T-helper 1 cell treated with Interleukin-12 subunit alpha and Interleukin-12 subunit beta and Interleukin-4 antibody, amounts not matched to agents 30 μg/mL and 1 μg/mL, for 36 hours (primary cell): ENCODE results near the gene SYNCRIP.
A peak's percentile ranks its signal among the peaks of the same experiment; 100 is the strongest.

ENCODE experiments used
- H3K27ac Mint-ChIP-seq: one replicate; pipeline ENCODE4 v1.8.0; 2021; ENCODE audit warnings: mild to moderate bottlenecking, mixed read lengths
- H3K27me3 Mint-ChIP-seq: one replicate; pipeline ENCODE4 v1.8.0; 2021; ENCODE audit warnings: low read depth, mixed read lengths
- H3K36me3 Mint-ChIP-seq: one replicate; pipeline ENCODE4 v1.8.0; 2021; ENCODE audit warnings: low read depth, mixed read lengths
- H3K4me1 Mint-ChIP-seq: one replicate; pipeline ENCODE4 v1.8.0; 2021; ENCODE audit warnings: low read depth, mixed read lengths
- H3K4me3 Mint-ChIP-seq: one replicate; pipeline ENCODE4 v1.8.0; 2021; ENCODE audit warnings: mild to moderate bottlenecking, moderate library complexity, mixed read lengths
- H3K9me3 Mint-ChIP-seq: one replicate; pipeline ENCODE4 v1.8.0; 2021; ENCODE audit warnings: mixed read lengths

Gene SYNCRIP

GRCh38 chr6:85675030-85675819 is 32.5 kb upstream of the SYNCRIP start:
- no peaks in the 10 kb centered on the region for H3K9me3 Mint-ChIP-seq
- H3K27me3 Mint-ChIP-seq, result no peaks in the 10 kb centered on the region
- peaks cover 64% of the 10 kb centered on the region for H3K4me1 Mint-ChIP-seq
- H3K36me3 Mint-ChIP-seq, result peaks cover 57% of the 10 kb centered on the region
- peak overlapping the region; percentile 94 for H3K4me3 Mint-ChIP-seq
- no peak overlapping the region for H3K27ac Mint-ChIP-seq

- Mint-ChIP-seq H3K27ac (no peak overlapping the region), H3K27me3 (no peaks in the 10 kb centered on the region), H3K36me3 (peaks cover 62% of the 10 kb centered on the region), H3K4me3 (peak overlapping the region; percentile 35), H3K4me1 (peaks cover 65% of the 10 kb centered on the region), H3K9me3 (no peaks in the 10 kb centered on the region)
Measured at GRCh38 chr6:85674604-85675003, 31.9 kb upstream of the SYNCRIP start.

DNA sequence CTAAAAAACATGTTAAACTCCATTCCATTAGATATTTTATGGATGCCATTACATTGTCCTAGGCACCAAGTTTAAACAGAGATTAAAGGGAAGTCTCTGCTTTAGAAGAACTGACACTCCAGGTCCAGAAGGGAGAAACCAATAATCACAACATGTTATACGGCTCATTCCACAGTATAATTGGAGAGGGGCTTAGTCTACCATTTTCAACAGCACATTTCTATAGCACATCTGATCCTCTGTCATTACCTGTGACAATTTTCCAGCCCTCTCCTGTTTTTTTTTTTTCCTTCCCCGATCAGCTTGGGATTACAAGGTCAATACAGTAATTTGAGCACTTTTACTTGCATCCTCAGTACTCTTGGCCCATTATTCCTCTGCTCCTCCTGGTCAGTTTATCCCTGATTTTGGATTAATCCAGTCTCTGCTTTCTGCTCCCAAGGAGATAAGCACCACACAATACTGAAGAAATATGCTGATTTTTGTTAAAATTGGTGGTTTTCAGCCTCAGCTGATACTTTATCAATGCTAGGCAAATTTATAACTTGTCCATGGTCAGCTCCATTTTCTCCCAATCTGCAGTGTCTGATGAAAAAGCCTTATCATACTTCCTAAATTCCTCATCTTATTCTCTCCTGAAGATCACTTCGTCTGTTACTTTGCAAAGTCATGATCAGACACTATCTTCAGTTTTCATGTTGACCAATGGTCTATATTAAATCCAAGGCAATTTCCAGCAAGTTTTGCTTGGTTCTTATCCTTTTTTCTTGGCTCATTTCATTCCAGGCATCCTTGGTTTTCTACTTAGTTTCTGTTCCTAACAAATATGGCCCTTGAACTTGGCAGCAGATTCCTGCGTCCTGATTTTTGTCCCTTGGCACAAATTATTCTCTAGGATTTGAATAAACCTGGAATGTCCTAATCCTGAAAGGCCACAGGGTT is 30.8 kb upstream of the SYNCRIP start:
- H3K27me3 Mint-ChIP-seq, result no peaks in the 10 kb centered on the region
- peaks cover 70% of the 10 kb centered on the region for H3K4me1 Mint-ChIP-seq
- H3K27ac Mint-ChIP-seq, result peak overlapping the region; percentile 41
- no peaks in the 10 kb centered on the region for H3K9me3 Mint-ChIP-seq
- H3K4me3 Mint-ChIP-seq, result no peak overlapping the region
- H3K36me3 Mint-ChIP-seq, result peaks cover 62% of the 10 kb centered on the region

GRCh38 chr6:85672623-85673022 is 29.9 kb upstream of the SYNCRIP start:
- Mint-ChIP-seq H3K27me3 (no peaks in the 10 kb centered on the region), H3K36me3 (peaks cover 54% of the 10 kb centered on the region), H3K4me3 (no peak overlapping the region), H3K27ac (peak overlapping the region; percentile 41), H3K4me1 (peaks cover 72% of the 10 kb centered on the region), H3K9me3 (no peaks in the 10 kb centered on the region)

DNA sequence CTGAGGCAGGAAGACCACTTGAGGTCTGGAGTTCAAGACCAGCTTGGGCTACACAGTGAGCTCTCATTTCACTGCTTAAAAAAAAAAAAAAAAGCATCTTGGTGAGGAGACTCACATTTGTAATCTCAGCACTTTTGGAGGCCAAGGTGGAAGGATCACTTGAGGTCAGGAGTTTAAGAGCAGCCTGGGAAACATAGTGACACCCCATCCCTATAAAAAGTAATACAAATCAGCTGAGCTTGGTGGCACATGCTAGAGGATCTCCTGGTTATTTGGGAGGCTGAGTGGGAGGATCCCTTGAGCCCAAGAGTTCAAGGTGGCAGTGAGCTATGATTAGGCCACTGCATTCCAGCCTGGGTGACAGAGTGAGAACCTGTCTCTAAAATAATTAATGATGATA is 29.4 kb upstream of the SYNCRIP start:
- Mint-ChIP-seq H3K4me1 (peaks cover 69% of the 10 kb centered on the region), H3K27me3 (no peaks in the 10 kb centered on the region), H3K9me3 (no peaks in the 10 kb centered on the region), H3K36me3 (peaks cover 48% of the 10 kb centered on the region), H3K4me3 (no peak overlapping the region), H3K27ac (no peak overlapping the region)

DNA sequence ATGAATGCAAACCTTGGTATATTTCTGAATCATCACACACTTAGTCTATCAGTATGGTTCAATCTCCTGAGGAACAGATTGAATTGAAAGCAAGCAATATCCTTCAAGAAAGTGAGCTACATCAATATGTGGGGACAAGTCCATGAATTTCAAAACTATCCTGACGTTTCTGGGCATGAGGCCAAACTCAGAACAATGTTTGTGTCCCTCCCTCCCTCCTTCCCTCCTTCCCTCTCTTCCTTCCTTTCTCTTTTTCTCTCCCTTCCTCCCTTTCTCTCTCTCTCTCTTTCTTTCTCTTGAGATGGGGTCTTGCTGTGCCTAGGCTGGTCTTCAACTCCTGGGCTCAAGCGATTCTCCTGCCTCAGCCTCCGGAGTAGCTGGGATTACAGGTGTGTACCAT is 27.9 kb upstream of the SYNCRIP start:
- Mint-ChIP-seq H3K27me3 (no peaks in the 10 kb centered on the region), H3K36me3 (peaks cover 40% of the 10 kb centered on the region), H3K4me3 (peak overlapping the region; percentile 48), H3K9me3 (no peaks in the 10 kb centered on the region), H3K4me1 (peaks cover 56% of the 10 kb centered on the region), H3K27ac (peak overlapping the region; percentile 95)

- H3K4me1 Mint-ChIP-seq, result peaks cover 48% of the 10 kb centered on the region
- peak overlapping the region; percentile 74 for H3K4me3 Mint-ChIP-seq
- H3K9me3 Mint-ChIP-seq, result no peaks in the 10 kb centered on the region
- peak overlapping the region; percentile 95 for H3K27ac Mint-ChIP-seq
- peaks cover 35% of the 10 kb centered on the region for H3K36me3 Mint-ChIP-seq
- H3K27me3 Mint-ChIP-seq, result no peaks in the 10 kb centered on the region
Measured at GRCh38 chr6:85669735-85670194, 27.1 kb upstream of the SYNCRIP start.

DNA sequence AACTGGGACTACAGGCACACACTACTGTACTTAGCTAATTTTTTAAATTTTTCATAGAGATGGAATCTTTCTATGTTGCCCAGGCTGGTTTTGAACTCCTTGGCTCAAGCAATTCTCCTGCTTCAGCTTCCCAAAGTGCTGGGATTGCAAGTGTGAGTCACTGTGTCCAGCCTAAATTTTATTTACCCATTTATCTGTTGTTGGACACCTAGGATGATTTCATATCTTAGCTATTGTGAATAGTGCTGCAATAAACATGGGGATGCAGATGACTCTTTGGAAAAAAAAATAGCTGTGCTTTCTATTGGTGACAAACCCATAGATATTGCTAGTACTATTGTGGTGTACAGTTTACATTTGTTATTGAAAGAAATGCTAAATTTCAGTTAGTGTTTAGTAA is 19.6 kb upstream of the SYNCRIP start:
- Mint-ChIP-seq H3K27me3 (peaks cover 3% of the 10 kb centered on the region), H3K4me1 (no peaks in the 10 kb centered on the region), H3K9me3 (peaks cover 4% of the 10 kb centered on the region), H3K36me3 (peaks cover 15% of the 10 kb centered on the region), H3K27ac (no peak overlapping the region), H3K4me3 (no peak overlapping the region)

DNA sequence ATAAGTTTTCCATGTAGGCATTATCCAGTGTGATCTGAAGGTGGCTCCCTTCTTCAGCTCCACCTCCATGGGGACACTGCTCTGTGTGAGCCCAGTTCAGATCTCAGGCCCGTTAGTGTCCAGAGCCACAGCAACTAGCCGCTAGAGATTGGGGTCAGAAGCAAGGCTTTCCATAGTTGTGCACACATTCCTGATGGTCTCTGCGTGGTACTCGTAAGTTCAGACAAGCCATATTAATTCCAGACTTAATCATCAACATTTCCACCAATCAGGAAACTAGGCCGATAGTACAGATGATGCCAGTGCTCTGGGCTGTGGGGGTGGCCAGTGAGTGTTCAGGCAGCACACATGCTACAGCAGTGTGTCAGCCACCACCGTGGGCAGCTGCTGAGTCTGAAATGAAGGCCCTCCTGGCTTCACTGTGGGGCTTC is 17.5 kb upstream of the SYNCRIP start:
- H3K4me3 Mint-ChIP-seq, result no peak overlapping the region
- H3K9me3 Mint-ChIP-seq, result peaks cover 4% of the 10 kb centered on the region
- H3K36me3 Mint-ChIP-seq, result peaks cover 10% of the 10 kb centered on the region
- no peaks in the 10 kb centered on the region for H3K4me1 Mint-ChIP-seq
- H3K27ac Mint-ChIP-seq, result no peak overlapping the region
- peaks cover 3% of the 10 kb centered on the region for H3K27me3 Mint-ChIP-seq

DNA sequence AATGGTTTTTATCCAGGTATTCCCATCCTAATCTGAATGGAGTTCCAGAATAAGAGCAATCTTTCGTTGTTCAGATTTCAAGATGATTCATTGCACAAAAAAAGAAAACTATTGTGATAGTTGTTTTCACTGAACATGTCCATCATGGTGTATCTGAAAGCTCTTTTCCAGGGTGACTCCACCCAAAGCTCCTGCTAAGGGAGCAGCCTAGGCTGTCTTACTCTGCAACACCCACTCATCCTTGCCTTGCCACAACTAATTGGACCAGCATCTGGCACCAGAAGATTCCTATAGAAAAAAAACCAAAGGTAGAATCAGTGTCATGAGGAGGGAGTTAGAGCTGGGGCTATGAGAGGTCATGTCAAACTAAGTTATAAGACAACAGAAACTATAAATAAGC is 7.9 kb upstream of the SYNCRIP start:
- Mint-ChIP-seq H3K27me3 (peaks cover 17% of the 10 kb centered on the region), H3K27ac (no peak overlapping the region), H3K9me3 (no peaks in the 10 kb centered on the region), H3K4me3 (no peak overlapping the region), H3K36me3 (peaks cover 3% of the 10 kb centered on the region), H3K4me1 (peaks cover 4% of the 10 kb centered on the region)

DNA sequence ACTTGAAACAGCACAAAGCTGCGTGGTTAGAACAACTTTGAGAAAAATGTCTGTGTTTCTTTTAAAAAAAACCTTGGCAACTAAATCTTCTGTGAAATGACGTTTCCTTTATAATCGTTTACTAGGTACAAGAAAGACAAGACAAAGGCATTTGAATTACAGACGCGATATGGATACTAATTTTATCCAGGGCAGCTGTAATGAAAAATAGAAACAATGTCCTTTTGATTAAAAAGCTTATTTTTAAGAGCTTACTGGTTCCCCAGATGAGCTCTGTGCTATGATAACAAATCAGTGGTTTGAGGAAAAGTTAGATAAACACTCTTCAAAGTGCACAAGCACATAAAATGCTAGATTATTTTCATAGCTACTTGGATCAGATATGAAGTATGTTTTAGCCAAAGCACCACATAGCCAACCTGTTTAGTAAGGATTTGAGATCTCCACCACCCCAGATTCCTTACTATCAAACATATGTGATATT is 1.6 kb upstream of the SYNCRIP start:
- Mint-ChIP-seq H3K9me3 (no peaks in the 10 kb centered on the region), H3K27ac (peak overlapping the region; percentile 89), H3K36me3 (peaks cover 27% of the 10 kb centered on the region)

GRCh38 chr6:85643537-85644278 is 1.0 kb upstream of the SYNCRIP start:
- Mint-ChIP-seq H3K4me1 (peaks cover 37% of the 10 kb centered on the region), H3K9me3 (no peaks in the 10 kb centered on the region), H3K36me3 (peaks cover 33% of the 10 kb centered on the region), H3K4me3 (peak overlapping the region; percentile 89), H3K27me3 (peaks cover 6% of the 10 kb centered on the region), H3K27ac (peak overlapping the region; percentile 97)

More for the DNA sequence above, 1.6 kb upstream of the SYNCRIP start:
- peak overlapping the region; percentile 80 for H3K4me3 Mint-ChIP-seq
- peaks cover 34% of the 10 kb centered on the region for H3K4me1 Mint-ChIP-seq
- peaks cover 6% of the 10 kb centered on the region for H3K27me3 Mint-ChIP-seq

DNA sequence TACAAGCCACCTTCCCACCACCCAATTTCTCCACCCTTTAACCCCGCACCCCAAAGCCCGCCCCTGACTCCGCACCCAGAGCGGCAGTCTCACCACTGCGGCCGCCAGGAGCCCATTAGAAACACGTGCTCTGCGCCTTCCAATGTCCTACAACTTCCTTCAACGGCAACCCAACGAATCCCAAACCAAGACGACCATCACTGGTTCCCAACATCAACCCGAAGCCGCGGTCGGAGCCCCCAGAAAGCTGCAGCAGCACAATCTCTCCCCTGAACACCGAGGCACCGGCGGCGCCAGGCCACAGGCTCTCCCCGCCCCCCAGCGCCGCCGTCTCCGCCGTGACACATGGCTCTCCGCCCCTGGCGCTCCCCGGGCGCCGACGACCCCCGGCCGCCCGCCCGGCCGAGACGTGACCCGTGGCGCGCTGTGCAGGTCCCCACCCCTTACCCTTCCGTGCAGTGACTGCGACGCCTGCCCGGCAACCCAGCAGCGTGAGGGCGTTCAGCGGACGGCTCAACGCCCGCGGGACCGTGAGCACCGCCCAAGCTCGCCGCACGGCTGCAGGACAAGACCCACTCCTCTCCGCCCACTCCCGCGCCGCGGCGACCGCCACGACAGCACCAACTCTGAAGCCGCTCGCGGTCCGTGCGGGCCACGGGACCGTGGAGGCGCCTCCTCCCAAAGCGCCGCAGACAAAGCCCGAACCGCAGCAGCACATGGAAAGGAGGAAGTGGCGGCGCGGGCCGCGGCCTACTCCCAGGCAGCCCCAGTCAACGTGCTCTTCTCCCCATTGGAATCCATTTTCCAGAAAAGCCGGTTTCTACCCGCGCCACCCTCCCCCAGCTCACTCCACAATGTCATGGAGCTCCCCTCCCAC is 551 bp downstream of the SYNCRIP start:
- peak overlapping the region; percentile 89 for H3K4me3 Mint-ChIP-seq
- peak overlapping the region; percentile 97 for H3K27ac Mint-ChIP-seq
- no peaks in the 10 kb centered on the region for H3K27me3 Mint-ChIP-seq
- H3K9me3 Mint-ChIP-seq, result no peaks in the 10 kb centered on the region
- H3K36me3 Mint-ChIP-seq, result peaks cover 43% of the 10 kb centered on the region
- peaks cover 47% of the 10 kb centered on the region for H3K4me1 Mint-ChIP-seq
